Endothelial cell of umbilical vein (primary cell): ENCODE data around the gene XYLT1. TPM values are rescaled to one million over a fixed set of nuclear protein-coding genes. Genes with fewer than 3 reads are reported as not detected.

Source experiments
- BruUV-seq: library from RNA; stranded (reverse); fragments of 400-500 nt; replicated peaks from 2 replicates; lab custom pipeline; 2021; lab: Mats Ljungman, UMichigan
- CTCF ChIA-PET: fragments of 300-600, 350-600 bp; sonication (Branson Sonifier 250); formaldehyde crosslinking; loops from one replicate; lab custom pipeline; 2021; ENCODE audit warnings: antibody characterized with exemption, inconsistent platforms; lab: Charles Lee
- POLR2A ChIA-PET: fragments of 300-600, 350-600 bp; sonication (Branson Sonifier 250); formaldehyde crosslinking; loops from one replicate; lab custom pipeline; 2021; ENCODE audit warnings: antibody characterized with exemption, inconsistent platforms; lab: Charles Lee
- DNase-seq: peaks from one replicate; pipeline ENCODE4 v3.0.0-alpha.2; 2011; ENCODE audit warnings: low read depth, low spot score
- FAIRE-seq: peaks from 2 replicates; lab custom pipeline; 2011; peaks lifted over from hg19 to GRCh38; lab: Jason Lieb, UNC
- H2AFZ ChIP-seq: 2 replicates; pipeline ENCODE4 v1.6.0; 2012; ENCODE audit warnings: low read depth, low read length, control low read depth, inconsistent platforms
- H3K27ac ChIP-seq: 2 replicates; pipeline ENCODE4 v1.5.1; 2011; ENCODE audit warnings: low read depth, mild to moderate bottlenecking, control low read depth, low read length, moderate library complexity; ENCODE audit not compliant: insufficient read depth
- H3K27me3 ChIP-seq, 2 experiments: 2 replicates each; pipeline versions ENCODE4 v1.6.0 to v1.6.1; 2011; ENCODE audit warnings: low read length in 2 of 2, mixed read lengths in 1 of 2; ENCODE audit not compliant: control insufficient read depth in 2 of 2, insufficient read depth in 2 of 2
- H3K36me3 ChIP-seq, 2 experiments: 2 replicates in 1 of 2; 3 replicates in 1 of 2; pipeline ENCODE4 v1.5.1; 2011; ENCODE audit warnings: low read length in 2 of 2, mild to moderate bottlenecking in 1 of 2, moderate library complexity in 1 of 2; ENCODE audit not compliant: control insufficient read depth in 2 of 2, insufficient read depth in 2 of 2; ENCODE audit errors: extremely low read depth in 1 of 2
- H3K4me1 ChIP-seq: 3 replicates; pipeline ENCODE4 v1.5.1; 2011; ENCODE audit warnings: mild to moderate bottlenecking, low read length; ENCODE audit not compliant: control insufficient read depth, insufficient read depth; ENCODE audit errors: extremely low read depth
- H3K4me2 ChIP-seq: 2 replicates; pipeline ENCODE4 v1.6.1; 2011; ENCODE audit warnings: low read length, control low read depth, mixed read lengths; ENCODE audit not compliant: insufficient read depth
- H3K4me3 ChIP-seq, 3 experiments: fragments of 200-600 bp in 1 of 3; sonication (generic), shearing (Covaris generic) in 1 of 3; replicated peaks in 1 of 3; 2 replicates each; pipeline ENCODE4 v1.5.1; 2011 to 2016; ENCODE audit warnings: control low read depth in 3 of 3, low read length in 3 of 3, mild to moderate bottlenecking in 2 of 3, inconsistent platforms in 1 of 3, low read depth in 1 of 3, moderate library complexity in 1 of 3; ENCODE audit not compliant: insufficient read depth in 1 of 3
- H3K79me2 ChIP-seq: 2 replicates; pipeline ENCODE4 v1.6.0; 2012; ENCODE audit warnings: low read length, inconsistent platforms; ENCODE audit not compliant: control insufficient read depth, insufficient read depth
- H3K9ac ChIP-seq: replicated peaks from 2 replicates; pipeline ENCODE3; 2011; ENCODE audit warnings: low read length, control low read depth; ENCODE audit not compliant: insufficient read depth; ENCODE audit errors: extremely low read depth
- H3K9me1 ChIP-seq: replicated peaks from 3 replicates; pipeline ENCODE4 v1.6.0; 2011; ENCODE audit warnings: mild to moderate bottlenecking, low read length; ENCODE audit not compliant: control insufficient read depth, insufficient read depth; ENCODE audit errors: extremely low read depth
- H3K9me3 ChIP-seq: replicated peaks from 2 replicates; pipeline ENCODE4 v1.5.1; 2012; ENCODE audit warnings: low read length, inconsistent platforms; ENCODE audit not compliant: control insufficient read depth, insufficient read depth
- H4K20me1 ChIP-seq: replicated peaks from 2 replicates; pipeline ENCODE3; 2011; ENCODE audit warnings: mild to moderate bottlenecking, low read length; ENCODE audit not compliant: control insufficient read depth, insufficient read depth; ENCODE audit errors: extremely low read depth
- EZH2 ChIP-seq: IDR thresholded peaks from 2 replicates; pipeline ENCODE4 v1.6.1; 2012; ENCODE audit warnings: borderline replicate concordance, low read depth, mild to moderate bottlenecking, moderate library complexity, low read length, inconsistent platforms; ENCODE audit not compliant: severe bottlenecking
- FOS ChIP-seq: IDR thresholded peaks from 2 replicates; pipeline ENCODE4 v1.6.1; 2011; ENCODE audit warnings: mild to moderate bottlenecking, low read length, moderate library complexity, borderline replicate concordance; ENCODE audit not compliant: insufficient read depth
- GATA2 ChIP-seq: IDR thresholded peaks from 2 replicates; pipeline ENCODE4 v1.7.0; 2011; ENCODE audit warnings: low read depth, mild to moderate bottlenecking, moderate library complexity, mixed read lengths, low read length; ENCODE audit not compliant: insufficient read length, insufficient read depth
- JUN ChIP-seq: IDR thresholded peaks from 2 replicates; pipeline ENCODE4 v1.6.1; 2011; ENCODE audit warnings: borderline replicate concordance, low read depth; ENCODE audit not compliant: insufficient read length, insufficient read depth
- MAX ChIP-seq: IDR thresholded peaks from 2 replicates; pipeline ENCODE4 v1.6.1; 2011; ENCODE audit not compliant: insufficient read depth, insufficient read length
- MYC ChIP-seq: IDR thresholded peaks from one replicate; pipeline ENCODE4 v1.6.1; 2011; ENCODE audit warnings: mild to moderate bottlenecking, low read depth, low read length
- POLR2A ChIP-seq: IDR thresholded peaks from 2 replicates; pipeline ENCODE4 v1.6.1; 2012; ENCODE audit warnings: low read depth, mild to moderate bottlenecking, control low read depth, low read length
- POLR2AphosphoS5 ChIP-seq: IDR thresholded peaks from 2 replicates; pipeline ENCODE4 v1.6.1; 2012; ENCODE audit warnings: low read depth, mild to moderate bottlenecking, control low read depth, low read length, moderate library complexity; ENCODE audit not compliant: insufficient read depth
- dilution Hi-C: fragments of 300-500 bp; cut with MboI; formaldehyde crosslinking; loops from one replicate; pipeline ENCODE4 v1.15.0; 2019; ENCODE audit warnings: low sequenced_read_pairs; ENCODE audit not compliant: extremely low pct_ligation_motif_present
- intact Hi-C: fragments of 100-400 bp; cut with micrococcal nuclease; formaldehyde crosslinking; loops from one replicate; pipeline ENCODE4 v1.10.0; 2022
- polyA plus RNA-seq, 4 experiments: library from polyadenylated mRNA; depleted of rRNA in 3 of 4; stranded (reverse) in 3 of 4; unstranded in 1 of 4; fragments of >200 nt; gene quantifications; 2 replicates each; pipeline versions ENCODE4 v1.2.1 to v1.2.3, GENCODE V29; 2011 to 2012; ENCODE audit warnings: missing spikeins in 1 of 4
- total RNA-seq: library from RNA; stranded (reverse); gene quantifications from 2 replicates; pipeline ENCODE4 v1.2.3, GENCODE V29; 2021

Gene XYLT1
- total and polyA plus RNA-seq, 2 donors (not counting 3 experiments of a cell fraction or from before 2014, with no cell fraction given) = 0.63 to 2.9 TPM

GRCh38 chr16:17313085-17313611 lies 157.6 kb downstream of the XYLT1 start:
- FAIRE-seq (no peak), DNase-seq (no peak)
- Histone ChIP-seq H2AFZ (no peak overlapping the region), H3K27ac (no peak overlapping the region), H3K9me3 (no peaks in the 10 kb centered on the region), H3K4me1 (no peaks in the 10 kb centered on the region), H3K27me3 (no peaks in the 10 kb centered on the region), H3K79me2 (no peaks in the 10 kb centered on the region), H3K4me2 (no peak overlapping the region), H3K9me1 (no peaks in the 10 kb centered on the region), H3K36me3 (no peaks in the 10 kb centered on the region), H4K20me1 (no peaks in the 10 kb centered on the region), H3K9ac (no peak overlapping the region), H3K4me3 (no peak overlapping the region)
- CTCF ChIA-PET = no interaction called here
- no TSS peak for BruUV-seq
- intact Hi-C loops (no loop called here), dilution Hi-C loops (no loop called here)
- POLR2A ChIA-PET = no interaction called here
- TF ChIP-seq JUN (no peak), POLR2AphosphoS5 (no peak), POLR2A (no peak), MYC (no peak), MAX (no peak), EZH2 (no peak), GATA2 (no peak), FOS (no peak)
